HepG2 (cell line): Measurements from ENCODE around the gene LRRC63. TPM values are rescaled to one million over a fixed set of nuclear protein-coding genes. Genes with fewer than 3 reads are reported as not detected.

Experiments used
- ATAC-seq: fragments of 200-7000 bp; cut with Tn5 transposase; 3 replicates; pipeline ENCODE4 v1.9.1; 2020; ENCODE audit warnings: mild to moderate bottlenecking, moderate library complexity
- BruUV-seq: library from RNA; stranded (reverse); fragments of 400-500 nt; replicated peaks from 2 replicates; lab custom pipeline; 2021; lab: Mats Ljungman, UMichigan
- CTCF ChIA-PET: fragments of 300-600 bp; formaldehyde crosslinking; extraction: SDS; loops from one replicate; lab custom pipeline; 2021; ENCODE audit warnings: low total read pairs, inconsistent platforms, low intra/inter-chr PET ratio; lab: Yijun Ruan, JAX
- POLR2A ChIA-PET: fragments of 350-600 bp; sonication (Branson Sonifier 250); formaldehyde crosslinking; loops from one replicate; lab custom pipeline; 2020; ENCODE audit warnings: antibody characterized with exemption, inconsistent platforms; lab: Yijun Ruan, JAX
- DNase-seq: peaks from one replicate; pipeline ENCODE4 v3.0.0-alpha.2; 2015; ENCODE audit warnings: low spot score
- FAIRE-seq: peaks from 3 replicates; lab custom pipeline; 2011; peaks lifted over from hg19 to GRCh38; lab: Jason Lieb, UNC
- H2AFZ ChIP-seq: one replicate; pipeline ENCODE4 v1.6.1; 2011; ENCODE audit warnings: low read length, inconsistent platforms
- H3K27ac ChIP-seq: fragments of 300-600 bp; 3 replicates; pipeline ENCODE4 v1.8.0; 2011; ENCODE audit warnings: mixed run types, mild to moderate bottlenecking, mixed read lengths, low read length, inconsistent platforms; ENCODE audit not compliant: insufficient read depth; ENCODE audit errors: extremely low read length
- H3K27me3 ChIP-seq, 2 experiments: fragments of 200-600 bp in 1 of 2; 2 replicates in 1 of 2; 3 replicates in 1 of 2; pipeline versions ENCODE4 v1.6.0 to v1.8.0; 2011; ENCODE audit warnings: low read length in 2 of 2, mild to moderate bottlenecking in 2 of 2, moderate library complexity in 2 of 2, inconsistent platforms in 1 of 2; ENCODE audit not compliant: insufficient read depth in 2 of 2, control insufficient read depth in 1 of 2
- H3K36me3 ChIP-seq, 2 experiments: fragments of 200-600 bp in 1 of 2; replicated peaks in 1 of 2; 2 replicates in 1 of 2; 3 replicates in 1 of 2; pipeline versions ENCODE4 v1.5.1 to v1.8.0; 2011; ENCODE audit warnings: low read length in 2 of 2, inconsistent platforms in 1 of 2; ENCODE audit not compliant: insufficient read depth in 2 of 2, control insufficient read depth in 1 of 2
- H3K4me1 ChIP-seq: 2 replicates; pipeline ENCODE4 v1.5.1; 2012; ENCODE audit warnings: low read length, inconsistent platforms; ENCODE audit not compliant: insufficient read depth
- H3K4me2 ChIP-seq: 2 replicates; pipeline ENCODE4 v1.6.0; 2011; ENCODE audit warnings: low read depth, low read length, inconsistent platforms
- H3K4me3 ChIP-seq, 3 experiments: fragments of 200-600 bp in 1 of 3; sonication (generic), shearing (Covaris generic) in 1 of 3; replicated peaks in 1 of 3; 2 replicates each; pipeline ENCODE4 v1.5.1; 2011 to 2016; ENCODE audit warnings: low read length in 3 of 3, inconsistent platforms in 2 of 3, low read depth in 2 of 3, mild to moderate bottlenecking in 2 of 3, control low read depth in 1 of 3, mixed read lengths in 1 of 3; ENCODE audit not compliant: insufficient read depth in 1 of 3
- H3K79me2 ChIP-seq: one replicate; pipeline ENCODE4 v1.6.1; 2011; ENCODE audit warnings: low read length, inconsistent platforms; ENCODE audit not compliant: insufficient read depth
- H3K9ac ChIP-seq: 2 replicates; pipeline ENCODE4 v1.6.0; 2011; ENCODE audit warnings: mild to moderate bottlenecking, low read depth, low read length, inconsistent platforms; ENCODE audit not compliant: insufficient read depth
- H3K9me3 ChIP-seq: 2 replicates; pipeline ENCODE4 v1.5.1; 2012; ENCODE audit warnings: mild to moderate bottlenecking, low read length
- H4K20me1 ChIP-seq: 2 replicates; pipeline ENCODE4 v1.6.0; 2011; ENCODE audit warnings: inconsistent platforms, mild to moderate bottlenecking, low read length, moderate library complexity; ENCODE audit not compliant: insufficient read depth
- ARID5B ChIP-seq: IDR thresholded peaks from 2 replicates; pipeline ENCODE4 v1.4.0; 2020; ENCODE audit warnings: mild to moderate bottlenecking, missing genetic modification reagents
- ASH2L ChIP-seq: fragments of 300-600, 200-600 bp; sonication (generic); IDR thresholded peaks from 2 replicates; pipeline ENCODE4 v1.7.0; 2017; ENCODE audit warnings: low read depth, mild to moderate bottlenecking, moderate library complexity, mixed read lengths, low read length; ENCODE audit not compliant: insufficient read length
- IRF1 ChIP-seq: sonication (generic); formaldehyde crosslinking; IDR thresholded peaks from 2 replicates; pipeline ENCODE4 v1.4.0; 2020; ENCODE audit warnings: low read depth, mild to moderate bottlenecking, missing genetic modification reagents
- MBD4 ChIP-seq: IDR thresholded peaks from 2 replicates; pipeline ENCODE4 v1.6.1; 2012; ENCODE audit warnings: low read length, inconsistent platforms, borderline replicate concordance
- MTERF4 ChIP-seq: sonication (generic); formaldehyde crosslinking; IDR thresholded peaks from 2 replicates; pipeline ENCODE4 v1.8.0; 2023; ENCODE audit warnings: mild to moderate bottlenecking, missing genetic modification reagents
- NFKB2 ChIP-seq: sonication (generic); formaldehyde crosslinking; IDR thresholded peaks from 2 replicates; pipeline ENCODE4 v1.4.0; 2020; ENCODE audit warnings: missing genetic modification reagents, borderline replicate concordance
- NFKBIZ ChIP-seq: IDR thresholded peaks from 2 replicates; pipeline ENCODE4 v1.6.1; 2018; ENCODE audit warnings: missing genetic modification reagents, missing compliant biosample characterization
- NFRKB ChIP-seq: fragments of 450-650 bp; IDR thresholded peaks from 2 replicates; pipeline ENCODE4 v1.6.1; 2017
- NONO ChIP-seq, 2 experiments: fragments of 450-650 bp in 1 of 2; sonication (generic) in 1 of 2; formaldehyde crosslinking in 1 of 2; IDR thresholded peaks in 1 of 2; conservative IDR thresholded peaks in 1 of 2; 2 replicates each; pipeline versions ENCODE4 v1.6.1 to v1.8.0; 2017 to 2022; ENCODE audit warnings: mild to moderate bottlenecking in 1 of 2, missing genetic modification reagents in 1 of 2, moderate library complexity in 1 of 2
- NR3C1 ChIP-seq: sonication (generic); formaldehyde crosslinking; IDR thresholded peaks from 2 replicates; pipeline ENCODE4 v1.4.0; 2020; ENCODE audit warnings: missing genetic modification reagents
- PRPF4 ChIP-seq: fragments of 200-400 bp; formaldehyde crosslinking; IDR thresholded peaks from 2 replicates; pipeline ENCODE4 v1.6.1; 2016; ENCODE audit warnings: low read length, low read depth; ENCODE audit not compliant: poor library complexity, severe bottlenecking
- RBM22 ChIP-seq: fragments of 200-400 bp; formaldehyde crosslinking; optimal IDR thresholded peaks from 2 replicates; pipeline ENCODE3; 2017; ENCODE audit warnings: mild to moderate bottlenecking, low read length, moderate library complexity
- TAF15 ChIP-seq: fragments of 200-400 bp; formaldehyde crosslinking; IDR thresholded peaks from one replicate; pipeline ENCODE4 v1.6.1; 2018; ENCODE audit warnings: mild to moderate bottlenecking, low read depth, low read length; ENCODE audit not compliant: poor library complexity, severe bottlenecking
- ZBTB14 ChIP-seq: sonication (generic); formaldehyde crosslinking; IDR thresholded peaks from 2 replicates; pipeline ENCODE4 v1.4.0; 2020; ENCODE audit warnings: missing genetic modification reagents
- ZNF207 ChIP-seq: fragments of 450-650 bp; IDR thresholded peaks from 2 replicates; pipeline ENCODE4 v1.6.1; 2016; ENCODE audit warnings: antibody characterized with exemption, borderline replicate concordance
- ZNF343 ChIP-seq: sonication (generic); formaldehyde crosslinking; IDR thresholded peaks from 2 replicates; pipeline ENCODE4 v1.4.0; 2020; ENCODE audit warnings: mild to moderate bottlenecking, missing genetic modification reagents
- ZSCAN20 ChIP-seq: sonication (generic); formaldehyde crosslinking; IDR thresholded peaks from 2 replicates; pipeline ENCODE4 v1.4.0; 2020; ENCODE audit warnings: missing genetic modification reagents, mild to moderate bottlenecking, borderline replicate concordance
- ZSCAN29 ChIP-seq: sonication (generic); formaldehyde crosslinking; conservative IDR thresholded peaks from 2 replicates; pipeline ENCODE4 v1.4.0; 2020; ENCODE audit warnings: mild to moderate bottlenecking, missing genetic modification reagents
- WGBS: methylation state at CpG from one replicate; pipeline ENCODE4 v1.1.6; 2017; ENCODE audit warnings: low lambda C conversion rate; 5-methylcytosine and 5-hydroxymethylcytosine counted together
- in situ Hi-C: cut with HindIII; loops from 2 replicates; pipeline ENCODE4 v1.10.0; 2017; ENCODE audit warnings: low pct_unique_long_range_greater_than_20kb; ENCODE audit not compliant: extremely low pct_ligation_motif_present
- intact Hi-C: fragments of 100-400 bp; cut with micrococcal nuclease; formaldehyde crosslinking; loops from one replicate; pipeline ENCODE4 v1.10.0; 2022; ENCODE audit not compliant: unreplicated experiment
- polyA plus RNA-seq, 8 experiments: library from polyadenylated mRNA; depleted of rRNA in 3 of 8; stranded (reverse) in 7 of 8; unstranded in 1 of 8; fragments of >200 nt; fragmentation: Illumina TruSeq in 4 of 8; extraction: Trizol in 4 of 8; gene quantifications; 2 replicates each; pipeline versions ENCODE4 v1.2.1 to v1.2.3, GENCODE V29; 2011 to 2016; ENCODE audit warnings: low read depth in 4 of 8, missing spikeins in 1 of 8, mixed read lengths in 1 of 8; ENCODE audit not compliant: insufficient read depth in 1 of 8
- total RNA-seq, 5 experiments: library from RNA; depleted of rRNA; stranded (reverse); fragments of >200 nt; fragmentation: Illumina TruSeq; extraction: Trizol; gene quantifications; 2 replicates each; pipeline ENCODE4 v1.2.3, GENCODE V29; 2016; ENCODE audit warnings: low read depth in 1 of 5

LRRC63 gene
- total and polyA plus RNA-seq, 2 of the 13 experiments (the other 11 are each of a cell fraction or from before 2014, with no cell fraction given), result not detected

GRCh38 chr13:46168341-46168740 lies 43.4 kb upstream of the LRRC63 start:
- intact Hi-C loops (no loop called here), in situ Hi-C loops (no loop called here)
- Histone ChIP-seq H3K4me1 (peaks cover 12% of the 10 kb centered on the region; the same call in 1 of the 2 replicates), H3K4me2 (no peak overlapping the region), H3K4me3 (no peak overlapping the region), H2AFZ (no peak overlapping the region), H3K79me2 (no peaks in the 10 kb centered on the region), H3K9me3 (no peaks in the 10 kb centered on the region), H3K27me3 (no peaks in the 10 kb centered on the region), H4K20me1 (no peaks in the 10 kb centered on the region), H3K9ac (no peak overlapping the region), H3K27ac (no peak overlapping the region), H3K36me3 (no peaks in the 10 kb centered on the region)
- ChIA-PET POLR2A (no interaction called here), CTCF (no interaction called here)
- ATAC-seq, result no peak; the same call in 2 of the 3 replicates
- FAIRE-seq, result no peak
- WGBS, result 25% methylated on average over 4 of the region's 8 CpGs
- TF ChIP-seq NFRKB (no peak), ASH2L (no peak), ZNF207 (no peak), ZBTB14 (CRISPR knock-in tag) (no peak), NR3C1 (CRISPR knock-in tag) (no peak), ZNF343 (CRISPR knock-in tag) (no peak), NONO (IDR thresholded peaks at IDR 0.05) (no peak), NONO (CRISPR knock-in tag; conservative IDR thresholded peaks at IDR 0.05) (no peak), ARID5B (CRISPR knock-in tag) (no peak), TAF15 (no peak), MBD4 (no peak), NFKBIZ (CRISPR knock-in tag) (no peak), NFKB2 (CRISPR knock-in tag) (no peak), ZSCAN20 (CRISPR knock-in tag) (no peak), PRPF4 (no peak), ZSCAN29 (CRISPR knock-in tag) (no peak), IRF1 (CRISPR knock-in tag) (no peak), MTERF4 (no peak), RBM22 (no peak)
- BruUV-seq, result no TSS peak
- DNase-seq, result no peak
